Keratinocyte (primary cell): ENCODE measurements around the gene CFAP73. TPM values are rescaled to one million over a fixed set of nuclear protein-coding genes. Genes with fewer than 3 reads are reported as not detected.

Source experiments
- DNase-seq: peaks from one replicate; pipeline ENCODE4 v3.0.0-alpha.2; 2011; ENCODE audit warnings: low read depth, missing footprints, low spot score
- FAIRE-seq: peaks from 2 replicates; lab custom pipeline; 2011; peaks lifted over from hg19 to GRCh38; lab: Jason Lieb, UNC
- H2AFZ ChIP-seq: 2 replicates; pipeline ENCODE4 v1.6.0; 2012; ENCODE audit warnings: low read length, control low read depth, inconsistent platforms; ENCODE audit not compliant: control insufficient read depth
- H3K27ac ChIP-seq: 2 replicates; pipeline ENCODE4 v1.5.1; 2011; ENCODE audit warnings: low read length; ENCODE audit not compliant: control insufficient read depth, insufficient read depth
- H3K27me3 ChIP-seq: 3 replicates; pipeline ENCODE4 v1.6.0; 2011; ENCODE audit warnings: low read length; ENCODE audit not compliant: control insufficient read depth, insufficient read depth; ENCODE audit errors: extremely low read depth
- H3K36me3 ChIP-seq, 2 experiments: 2 replicates in 1 of 2; 3 replicates in 1 of 2; pipeline ENCODE4 v1.5.1; 2011; ENCODE audit warnings: low read length in 2 of 2, mild to moderate bottlenecking in 1 of 2; ENCODE audit not compliant: control insufficient read depth in 2 of 2, insufficient read depth in 2 of 2; ENCODE audit errors: extremely low read depth in 1 of 2
- H3K4me1 ChIP-seq: 3 replicates; pipeline ENCODE4 v1.5.1; 2011; ENCODE audit warnings: low read length; ENCODE audit not compliant: control insufficient read depth, insufficient read depth; ENCODE audit errors: extremely low read depth
- H3K4me2 ChIP-seq: 3 replicates; pipeline ENCODE4 v1.6.0; 2011; ENCODE audit warnings: low read depth, low read length; ENCODE audit not compliant: control insufficient read depth, insufficient read depth; ENCODE audit errors: extremely low read depth
- H3K4me3 ChIP-seq, 3 experiments: fragments of 200-600 bp in 1 of 3; sonication (generic) in 1 of 3; 2 replicates in 2 of 3; 3 replicates in 1 of 3; pipeline ENCODE4 v1.5.1; 2011 to 2016; ENCODE audit warnings: low read length in 3 of 3, mild to moderate bottlenecking in 3 of 3, control low read depth in 2 of 3, inconsistent platforms in 1 of 3, low read depth in 1 of 3, mixed read lengths in 1 of 3, mixed run types in 1 of 3, moderate library complexity in 1 of 3; ENCODE audit not compliant: control insufficient read depth in 2 of 3, insufficient read depth in 2 of 3; ENCODE audit errors: extremely low read depth in 1 of 3
- H3K79me2 ChIP-seq: 2 replicates; pipeline ENCODE4 v1.6.0; 2012; ENCODE audit warnings: low read length; ENCODE audit not compliant: control insufficient read depth, insufficient read depth
- H3K9ac ChIP-seq: 3 replicates; pipeline ENCODE4 v1.6.0; 2011; ENCODE audit warnings: low read length; ENCODE audit not compliant: control insufficient read depth, insufficient read depth; ENCODE audit errors: extremely low read depth
- H3K9me1 ChIP-seq: 3 replicates; pipeline ENCODE4 v1.6.0; 2011; ENCODE audit warnings: low read length; ENCODE audit not compliant: control insufficient read depth, insufficient read depth; ENCODE audit errors: extremely low read depth
- H3K9me3 ChIP-seq: 2 replicates; pipeline ENCODE4 v1.5.1; 2012; ENCODE audit warnings: low read depth, low read length; ENCODE audit not compliant: control insufficient read depth
- H4K20me1 ChIP-seq: 3 replicates; pipeline ENCODE4 v1.6.0; 2011; ENCODE audit warnings: low read length; ENCODE audit not compliant: control insufficient read depth, insufficient read depth; ENCODE audit errors: extremely low read depth
- CTCF ChIP-seq, 3 experiments: IDR thresholded peaks in 1 of 3; conservative IDR thresholded peaks in 1 of 3; optimal IDR thresholded peaks in 1 of 3; 2 replicates in 2 of 3; 3 replicates in 1 of 3; pipeline versions ENCODE3 to v1.5.1; 2011; ENCODE audit warnings: low read length in 3 of 3, mild to moderate bottlenecking in 3 of 3, moderate library complexity in 2 of 3, control low read depth in 1 of 3, inconsistent platforms in 1 of 3; ENCODE audit not compliant: insufficient read depth in 2 of 3; ENCODE audit errors: extremely low read depth in 1 of 3
- EZH2 ChIP-seq: IDR thresholded peaks from one replicate; pipeline ENCODE4 v1.6.1; 2012; ENCODE audit warnings: inconsistent platforms, mild to moderate bottlenecking, low read length, moderate library complexity
- dilution Hi-C: fragments of 300-500 bp; cut with MboI; formaldehyde crosslinking; loops from one replicate; pipeline ENCODE4 v1.7.0; 2020; ENCODE audit warnings: low sequenced_read_pairs; ENCODE audit not compliant: extremely low pct_ligation_motif_present
- polyA plus RNA-seq, 5 experiments: library from polyadenylated mRNA; depleted of rRNA in 3 of 5; stranded (reverse) in 3 of 5; stranded (forward) in 1 of 5; unstranded in 1 of 5; fragments of >200 nt; gene quantifications; 1 replicate in 1 of 5; 2 replicates in 3 of 5; 3 replicates in 1 of 5; pipeline versions ENCODE4 v1.2.1 to v1.2.3, GENCODE V29; 2011 to 2012; ENCODE audit warnings: missing spikeins in 2 of 5, low read depth in 1 of 5, low replicate concordance in 1 of 5

Gene CFAP73
- polyA plus RNA-seq, 1 donor (not counting 4 experiments of a cell fraction or from before 2014, with no cell fraction given), result not detected

GRCh38 chr12:113195598-113195997 lies 46.1 kb downstream of the CFAP73 start:
- Histone ChIP-seq H3K27me3 (no peaks in the 10 kb centered on the region), H3K9me1 (no peaks in the 10 kb centered on the region), H3K36me3 (peaks cover 2 to 3% of the 10 kb centered on the region in 2 experiments), H3K4me1 (peaks cover 6% of the 10 kb centered on the region), H3K4me2 (no peak overlapping the region), H2AFZ (no peak overlapping the region), H4K20me1 (no peaks in the 10 kb centered on the region), H3K9ac (no peak overlapping the region), H3K27ac (no peak overlapping the region), H3K9me3 (no peaks in the 10 kb centered on the region), H3K4me3 (no peak overlapping the region), H3K79me2 (no peaks in the 10 kb centered on the region)
- TF ChIP-seq CTCF (optimal IDR thresholded peaks at IDR 0.05 in 1 of 3, IDR thresholded peaks at IDR 0.05 in 1 of 3, conservative IDR thresholded peaks at IDR 0.05 in 1 of 3; ENCODE audit: extremely low read depth in 1 of 3, insufficient read depth in 2 of 3, low read length in 3 of 3) (no peak), EZH2 (no peak)
- no peak for DNase-seq
- dilution Hi-C loops, result no loop called here
- FAIRE-seq, result no peak

GRCh38 chr12:113196582-113196981 lies 47.1 kb downstream of the CFAP73 start:
- Histone ChIP-seq H3K9ac (no peak overlapping the region), H3K9me3 (no peaks in the 10 kb centered on the region), H3K4me3 (no peak overlapping the region), H3K4me1 (peaks cover 6% of the 10 kb centered on the region), H2AFZ (no peak overlapping the region), H3K27me3 (no peaks in the 10 kb centered on the region), H3K4me2 (no peak overlapping the region), H4K20me1 (no peaks in the 10 kb centered on the region), H3K79me2 (no peaks in the 10 kb centered on the region), H3K9me1 (no peaks in the 10 kb centered on the region), H3K36me3 (peaks cover 2 to 3% of the 10 kb centered on the region in 2 experiments), H3K27ac (no peak overlapping the region)
- DNase-seq, result no peak
- dilution Hi-C loops, result no loop called here
- TF ChIP-seq CTCF (optimal IDR thresholded peaks at IDR 0.05 in 1 of 3, IDR thresholded peaks at IDR 0.05 in 1 of 3, conservative IDR thresholded peaks at IDR 0.05 in 1 of 3; ENCODE audit: extremely low read depth in 1 of 3, insufficient read depth in 2 of 3, low read length in 3 of 3) (no peak), EZH2 (no peak)
- FAIRE-seq, result no peak
